ENCODE results near the gene SEMA7A. TPM values are rescaled to one million over a fixed set of nuclear protein-coding genes. Genes with fewer than 3 reads are reported as not detected.

The SEMA7A gene
- total RNA-seq, 1 experiment from 2014 or later, result 74.8 TPM

- intact Hi-C loops (cut with micrococcal nuclease; ENCODE audit: unreplicated experiment), result no loop called here
- Mint-ChIP-seq H3K36me3 (ENCODE audit: insufficient read depth, unreplicated experiment) (peaks cover 58% of the 10 kb centered on the region), H3K27me3 (ENCODE audit: unreplicated experiment) (no peaks in the 10 kb centered on the region), H3K4me3 (ENCODE audit: low read depth, unreplicated experiment) (no peak overlapping the region), H3K4me1 (ENCODE audit: low read depth, unreplicated experiment) (peaks cover 98% of the 10 kb centered on the region), H3K9me3 (ENCODE audit: low read depth, unreplicated experiment) (no peaks in the 10 kb centered on the region), H3K27ac (ENCODE audit: unreplicated experiment) (no peak overlapping the region)
- no peak for DNase-seq
- BruUV-seq (replicated peaks), result no TSS peak
- CTCF ChIA-PET, result interaction anchor here (1.2 to 1.6 kb wide), 2 partner anchors 9 to 43 kb away, joined by 3 to 4 read pairs; no protein-coding TSS in a partner anchor
- TF ChIP-seq, protein P1, sequence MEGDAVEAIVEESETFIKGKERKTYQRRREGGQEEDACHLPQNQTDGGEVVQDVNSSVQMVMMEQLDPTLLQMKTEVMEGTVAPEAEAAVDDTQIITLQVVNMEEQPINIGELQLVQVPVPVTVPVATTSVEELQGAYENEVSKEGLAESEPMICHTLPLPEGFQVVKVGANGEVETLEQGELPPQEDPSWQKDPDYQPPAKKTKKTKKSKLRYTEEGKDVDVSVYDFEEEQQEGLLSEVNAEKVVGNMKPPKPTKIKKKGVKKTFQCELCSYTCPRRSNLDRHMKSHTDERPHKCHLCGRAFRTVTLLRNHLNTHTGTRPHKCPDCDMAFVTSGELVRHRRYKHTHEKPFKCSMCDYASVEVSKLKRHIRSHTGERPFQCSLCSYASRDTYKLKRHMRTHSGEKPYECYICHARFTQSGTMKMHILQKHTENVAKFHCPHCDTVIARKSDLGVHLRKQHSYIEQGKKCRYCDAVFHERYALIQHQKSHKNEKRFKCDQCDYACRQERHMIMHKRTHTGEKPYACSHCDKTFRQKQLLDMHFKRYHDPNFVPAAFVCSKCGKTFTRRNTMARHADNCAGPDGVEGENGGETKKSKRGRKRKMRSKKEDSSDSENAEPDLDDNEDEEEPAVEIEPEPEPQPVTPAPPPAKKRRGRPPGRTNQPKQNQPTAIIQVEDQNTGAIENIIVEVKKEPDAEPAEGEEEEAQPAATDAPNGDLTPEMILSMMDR (IDR thresholded peaks at IDR 0.05; ENCODE audit: unreplicated experiment), result no peak
Measured at GRCh38 chr15:74425630-74426029, 8.1 kb downstream of the SEMA7A start.

DNA sequence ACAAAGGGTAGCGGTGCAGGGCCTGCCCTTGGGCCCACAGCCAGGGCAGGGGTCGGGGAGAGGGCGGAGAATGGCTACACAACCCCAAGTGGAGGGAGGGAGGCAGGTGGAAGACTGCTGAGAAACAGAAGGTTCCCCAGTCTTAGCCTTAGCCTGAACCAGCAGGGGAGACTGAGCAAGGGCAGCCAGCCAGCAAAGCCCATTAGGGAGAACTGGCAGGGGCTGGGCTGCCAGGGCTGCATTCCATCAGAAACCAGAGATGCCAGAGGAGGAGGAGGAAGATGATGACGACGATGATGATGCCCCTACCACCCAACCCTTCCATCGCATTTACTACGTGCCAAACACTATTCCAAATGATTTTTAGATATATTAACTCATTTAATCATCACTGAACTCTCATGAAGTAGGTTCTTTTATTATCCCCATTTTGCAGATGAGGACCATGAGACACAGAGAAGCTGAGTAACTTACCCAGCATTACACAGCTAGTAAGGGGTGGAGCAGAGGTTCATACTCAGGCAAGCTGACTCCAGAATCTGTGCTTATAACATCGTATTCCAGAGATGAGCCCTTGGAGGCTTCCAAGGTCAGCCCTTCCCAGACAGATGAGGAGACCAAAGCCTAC is 8.7 kb downstream of the SEMA7A start:
- H3K4me3 Mint-ChIP-seq (ENCODE audit: low read depth, unreplicated experiment), result no peak overlapping the region
- TF ChIP-seq, protein P1 (IDR thresholded peaks at IDR 0.05; ENCODE audit: unreplicated experiment), result no peak
- H3K36me3 Mint-ChIP-seq (ENCODE audit: insufficient read depth, unreplicated experiment), result peaks cover 57% of the 10 kb centered on the region
- H3K27ac Mint-ChIP-seq (ENCODE audit: unreplicated experiment), result no peak overlapping the region
- no peaks in the 10 kb centered on the region for H3K27me3 Mint-ChIP-seq (ENCODE audit: unreplicated experiment)
- H3K4me1 Mint-ChIP-seq (ENCODE audit: low read depth, unreplicated experiment), result peaks cover 98% of the 10 kb centered on the region
- CTCF ChIA-PET, result interaction anchor here (1.2 to 1.6 kb wide), 2 partner anchors 9 to 43 kb away, joined by 3 to 4 read pairs; no protein-coding TSS in a partner anchor
- no peaks in the 10 kb centered on the region for H3K9me3 Mint-ChIP-seq (ENCODE audit: low read depth, unreplicated experiment)
- DNase-seq, result no peak
- intact Hi-C loops (cut with micrococcal nuclease; ENCODE audit: unreplicated experiment), result no loop called here
- no TSS peak for BruUV-seq (replicated peaks)

DNA sequence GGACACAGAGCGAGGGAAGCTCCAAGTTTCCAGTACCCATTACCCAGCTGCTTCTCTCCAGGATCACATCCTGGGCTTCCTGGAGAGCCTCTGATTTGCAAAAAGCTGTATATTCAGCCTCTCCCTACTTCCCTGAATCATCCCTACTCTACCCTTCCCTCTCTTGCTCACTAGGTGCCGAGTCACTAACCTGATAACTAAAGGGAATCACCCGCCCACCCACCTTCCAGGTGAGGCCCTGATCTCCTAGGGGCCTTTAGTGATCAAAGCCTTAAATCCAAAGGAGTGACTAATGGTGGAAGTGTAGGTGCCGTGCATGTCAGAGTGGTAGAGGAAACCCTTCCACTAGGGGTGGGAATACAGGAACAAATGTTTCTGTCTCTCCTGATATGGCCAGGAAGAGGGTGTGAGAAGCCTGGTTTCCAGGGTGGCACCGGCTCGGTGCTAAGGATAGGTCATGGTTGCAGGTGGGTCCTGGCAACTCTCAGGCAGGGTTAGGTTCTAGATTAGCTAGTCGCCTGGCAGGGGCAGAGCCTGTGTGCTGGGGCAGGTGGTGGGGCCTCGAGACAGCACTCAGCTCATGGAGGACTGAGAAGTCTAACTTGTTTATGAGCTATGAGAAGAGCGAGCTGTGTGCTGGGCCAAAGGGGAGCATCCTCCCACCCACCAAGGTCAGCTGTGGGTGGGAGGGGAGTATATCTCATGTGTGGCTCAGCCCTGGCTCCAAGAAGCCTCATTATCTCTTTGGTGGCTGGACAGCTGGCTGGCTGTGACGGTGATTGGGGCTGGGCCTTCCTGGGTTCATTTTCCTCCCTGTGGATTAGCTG is 10.1 kb downstream of the SEMA7A start:
- DNase-seq, result no peak
- CTCF ChIA-PET, result no interaction called here
- Mint-ChIP-seq H3K27ac (ENCODE audit: unreplicated experiment) (peak overlapping the region; percentile 69), H3K4me3 (ENCODE audit: low read depth, unreplicated experiment) (peak overlapping the region; percentile 20), H3K27me3 (ENCODE audit: unreplicated experiment) (no peaks in the 10 kb centered on the region), H3K36me3 (ENCODE audit: insufficient read depth, unreplicated experiment) (peaks cover 61% of the 10 kb centered on the region), H3K4me1 (ENCODE audit: low read depth, unreplicated experiment) (peaks cover 95% of the 10 kb centered on the region), H3K9me3 (ENCODE audit: low read depth, unreplicated experiment) (no peaks in the 10 kb centered on the region)
- BruUV-seq (replicated peaks), result no TSS peak
- intact Hi-C loops (cut with micrococcal nuclease; ENCODE audit: unreplicated experiment), result no loop called here
- TF ChIP-seq, protein P1 (IDR thresholded peaks at IDR 0.05; ENCODE audit: unreplicated experiment), result no peak

DNA sequence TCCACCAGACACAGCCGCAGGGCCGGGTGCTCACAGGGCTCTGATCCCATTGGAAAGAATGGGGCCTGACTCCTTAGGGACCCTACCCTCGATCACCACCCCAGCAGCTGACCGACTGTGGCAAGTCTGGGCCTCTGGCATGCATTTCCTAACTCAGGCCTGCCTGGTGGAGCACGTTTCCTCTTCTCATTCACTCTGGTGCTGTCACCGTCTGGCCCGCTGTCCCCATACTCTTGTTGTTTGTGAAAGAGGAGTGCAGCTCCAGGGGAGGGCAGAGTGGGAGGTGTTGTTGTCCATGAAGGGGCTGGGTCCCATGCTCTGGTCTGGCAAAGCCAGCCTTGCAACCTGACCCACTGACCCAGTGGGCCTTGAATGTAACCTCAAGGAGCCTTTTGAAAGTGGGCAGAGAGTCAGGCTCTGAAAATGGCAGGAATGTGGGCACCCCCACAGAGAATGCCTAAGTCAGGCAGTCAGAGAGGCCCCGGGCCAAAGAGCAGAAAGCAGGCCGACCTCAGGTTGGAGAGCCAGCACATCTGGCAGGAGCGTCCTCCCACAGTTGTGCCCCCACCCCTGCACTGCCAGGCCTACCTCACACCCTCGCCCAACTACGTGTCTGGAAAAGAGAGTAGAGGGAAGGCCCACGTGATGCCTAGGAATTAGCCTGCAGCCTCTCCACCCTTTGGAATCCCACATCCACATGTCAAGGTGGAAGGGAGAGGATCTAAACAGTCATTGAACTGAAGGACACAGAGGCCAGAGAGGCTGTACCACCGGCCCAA is 10.9 kb downstream of the SEMA7A start:
- no peaks in the 10 kb centered on the region for H3K27me3 Mint-ChIP-seq (ENCODE audit: unreplicated experiment)
- peak; percentile 42 for DNase-seq
- peak overlapping the region; percentile 20 for H3K4me3 Mint-ChIP-seq (ENCODE audit: low read depth, unreplicated experiment)
- BruUV-seq (replicated peaks), result no TSS peak
- CTCF ChIA-PET, result interaction anchor here (0.7 kb wide), 1 partner anchor 219 kb away, joined by 3 read pairs; no protein-coding TSS in a partner anchor
- peaks cover 90% of the 10 kb centered on the region for H3K4me1 Mint-ChIP-seq (ENCODE audit: low read depth, unreplicated experiment)
- H3K9me3 Mint-ChIP-seq (ENCODE audit: low read depth, unreplicated experiment), result no peaks in the 10 kb centered on the region
- TF ChIP-seq, protein P1 (IDR thresholded peaks at IDR 0.05; ENCODE audit: unreplicated experiment), result no peak
- intact Hi-C loops (cut with micrococcal nuclease; ENCODE audit: unreplicated experiment), result no loop called here
- peaks cover 59% of the 10 kb centered on the region for H3K36me3 Mint-ChIP-seq (ENCODE audit: insufficient read depth, unreplicated experiment)
- peak overlapping the region; percentile 70 for H3K27ac Mint-ChIP-seq (ENCODE audit: unreplicated experiment)
